GM23338 (cell line): Measurements from ENCODE around the gene WDR35. TPM values are rescaled to one million over a fixed set of nuclear protein-coding genes. Genes with fewer than 3 reads are reported as not detected.

Experiments used
- ATAC-seq: fragments of 200-7000 bp; cut with Tn5 transposase; 3 replicates; pipeline ENCODE4 v1.9.1; 2020
- DNase-seq: peaks from one replicate; pipeline ENCODE4 v3.0.0-alpha.2; 2015; ENCODE audit warnings: low spot score
- H2AFZ ChIP-seq: fragments of 200-600 bp; sonication (generic); 2 replicates; pipeline ENCODE4 v1.8.0; 2016; ENCODE audit warnings: antibody characterized with exemption, mild to moderate bottlenecking, moderate library complexity
- H3F3A ChIP-seq: fragments of 200-600 bp; sonication (generic); replicated peaks from 2 replicates; pipeline ENCODE4 v1.8.0; 2017; ENCODE audit warnings: antibody characterized with exemption, mixed run types, low read depth
- H3K27ac ChIP-seq: fragments of 200-600 bp; sonication (generic); 2 replicates; pipeline ENCODE4 v1.6.1; 2016; ENCODE audit warnings: low read depth
- H3K27me3 ChIP-seq: fragments of 200-600 bp; sonication (generic); 2 replicates; pipeline ENCODE4 v1.8.0; 2016; ENCODE audit warnings: mild to moderate bottlenecking, mixed run types, moderate library complexity; ENCODE audit not compliant: insufficient read depth
- H3K36me3 ChIP-seq: fragments of 200-600 bp; sonication (generic); 2 replicates; pipeline ENCODE4 v1.8.0; 2016; ENCODE audit warnings: mild to moderate bottlenecking; ENCODE audit not compliant: insufficient read depth
- H3K4me1 ChIP-seq: fragments of 200-600 bp; sonication (generic); 2 replicates; pipeline ENCODE4 v1.8.0; 2016; ENCODE audit warnings: mild to moderate bottlenecking, moderate library complexity; ENCODE audit not compliant: insufficient read depth
- H3K4me2 ChIP-seq: fragments of 200-600 bp; sonication (generic); 2 replicates; pipeline ENCODE4 v1.7.1; 2017; ENCODE audit warnings: mixed run types
- H3K4me3 ChIP-seq: fragments of 200-600 bp; sonication (generic); 2 replicates; pipeline ENCODE4 v1.6.1; 2016; ENCODE audit warnings: mixed run types
- H3K79me2 ChIP-seq: fragments of 200-600 bp; sonication (generic); replicated peaks from 2 replicates; pipeline ENCODE4 v1.8.0; 2017; ENCODE audit warnings: mild to moderate bottlenecking; ENCODE audit not compliant: insufficient read depth
- H3K9me2 ChIP-seq: fragments of 200-600 bp; sonication (generic); 2 replicates; pipeline ENCODE4 v1.8.0; 2017; ENCODE audit not compliant: insufficient read depth
- H4K20me1 ChIP-seq: fragments of 200-600 bp; sonication (generic); replicated peaks from 2 replicates; pipeline ENCODE4 v1.8.0; 2017; ENCODE audit warnings: mild to moderate bottlenecking; ENCODE audit not compliant: insufficient read depth
- H3K27ac Mint-ChIP-seq: 2 replicates; pipeline ENCODE4 v1.8.0; 2020; ENCODE audit warnings: inconsistent platforms, mild to moderate bottlenecking, moderate library complexity, mixed read lengths
- H3K27me3 Mint-ChIP-seq: 3 replicates; pipeline ENCODE4 v1.8.0; 2022; ENCODE audit warnings: low read depth, mild to moderate bottlenecking, moderate library complexity, mixed read lengths, inconsistent platforms; ENCODE audit not compliant: insufficient read depth, poor library complexity
- H3K36me3 Mint-ChIP-seq: 3 replicates; pipeline ENCODE4 v1.8.0; 2021; ENCODE audit warnings: low read depth, mild to moderate bottlenecking, inconsistent platforms, moderate library complexity, mixed read lengths
- H3K4me1 Mint-ChIP-seq: 3 replicates; pipeline ENCODE4 v1.8.0; 2020; ENCODE audit warnings: mild to moderate bottlenecking, inconsistent platforms, mixed read lengths
- H3K4me3 Mint-ChIP-seq: 3 replicates; pipeline ENCODE4 v1.8.0; 2021; ENCODE audit warnings: moderate library complexity, mild to moderate bottlenecking, inconsistent platforms, mixed read lengths
- H3K9me3 Mint-ChIP-seq: 3 replicates; pipeline ENCODE4 v1.8.0; 2020; ENCODE audit warnings: moderate library complexity, mild to moderate bottlenecking, inconsistent platforms, mixed read lengths
- CREB1 ChIP-seq: fragments of 250-450 bp; sonication (Bioruptor Pico); IDR thresholded peaks from 2 replicates; pipeline ENCODE4 v1.5.0; 2020; ENCODE audit warnings: low read depth, mild to moderate bottlenecking, moderate library complexity
- ETS1 ChIP-seq: IDR thresholded peaks from 2 replicates; pipeline ENCODE4 v1.6.1; 2016; ENCODE audit warnings: antibody characterized with exemption
- EZH2 ChIP-seq: fragments of 200-600 bp; sonication (generic); IDR thresholded peaks from one replicate; pipeline ENCODE4 v1.8.0; 2017; ENCODE audit warnings: antibody characterized with exemption, mild to moderate bottlenecking, low read depth; ENCODE audit not compliant: unreplicated experiment
- EZH2phosphoT487 ChIP-seq: fragments of 200-600 bp; sonication (generic); IDR thresholded peaks from one replicate; pipeline ENCODE4 v1.8.1; 2018; ENCODE audit warnings: antibody characterized with exemption; ENCODE audit not compliant: unreplicated experiment
- JUNB ChIP-seq: IDR thresholded peaks from one replicate; pipeline ENCODE4 v1.6.1; 2016; ENCODE audit warnings: antibody characterized with exemption; ENCODE audit not compliant: unreplicated experiment
- POLR2AphosphoS5 ChIP-seq: IDR thresholded peaks from 2 replicates; pipeline ENCODE4 v1.6.1; 2016; ENCODE audit warnings: antibody characterized with exemption, low read depth
- STAT1 ChIP-seq: IDR thresholded peaks from one replicate; pipeline ENCODE4 v1.6.1; 2016; ENCODE audit warnings: antibody characterized with exemption; ENCODE audit not compliant: unreplicated experiment
- ZNF331 ChIP-seq: fragments of 250-450 bp; sonication (Bioruptor Pico); IDR thresholded peaks from 2 replicates; pipeline ENCODE4 v1.5.0; 2020; ENCODE audit warnings: low read depth, mild to moderate bottlenecking, moderate library complexity
- polyA plus RNA-seq: library from polyadenylated mRNA; unstranded; fragments of >200 nt; fragmentation: Nextera tagmentation; extraction: Ambion mirVana; gene quantifications from 2 replicates; pipeline ENCODE4 v1.2.1, GENCODE V29; 2016
- total RNA-seq: library from RNA; depleted of rRNA; stranded (reverse); fragments of >200 nt; shearing (Covaris generic); gene quantifications from 2 replicates; pipeline ENCODE4 v1.2.3, GENCODE V29; 2014
- TF ChIP-seq, protein P1 (sequence below), 2 experiments: fragments of 200-600 bp in 1 of 2; sonication (generic) in 1 of 2; conservative IDR thresholded peaks; 2 replicates each; pipeline versions ENCODE4 v1.5.1 to v1.6.1; 2016 to 2017; ENCODE audit warnings: antibody characterized with exemption in 2 of 2, low read depth in 2 of 2, mild to moderate bottlenecking in 2 of 2, moderate library complexity in 1 of 2
- TF ChIP-seq, protein P2 (sequence below): fragments of 250-450 bp; sonication (Bioruptor Pico); IDR thresholded peaks from 2 replicates; pipeline ENCODE4 v1.5.0; 2020; ENCODE audit warnings: mild to moderate bottlenecking, moderate library complexity

Gene WDR35
- total and polyA plus RNA-seq, 2 experiments from 2014 or later: 5.3 to 20.0 TPM

DNA sequence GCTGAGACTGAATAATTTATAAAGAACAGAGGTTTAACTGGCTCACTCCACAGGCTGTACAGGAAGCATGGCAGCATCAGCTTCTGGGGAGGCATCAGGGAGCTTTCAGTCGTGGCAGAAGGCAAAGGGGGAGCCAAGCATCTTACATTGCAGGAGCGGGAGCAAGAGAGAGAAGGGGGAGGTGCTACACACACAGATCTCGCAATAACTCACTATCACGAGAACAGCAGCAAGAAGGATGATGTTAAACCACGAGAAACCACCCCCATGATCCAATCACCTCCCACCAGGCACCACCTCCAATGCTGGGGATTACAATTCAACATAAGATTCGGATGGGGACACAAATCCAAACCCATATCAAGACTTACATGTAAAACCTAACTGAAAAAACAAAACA, 40.3 kb upstream of the WDR35 start:
- peaks cover 35% of the 10 kb centered on the region for H3K36me3 ChIP-seq
- H3K4me1 ChIP-seq: no peaks in the 10 kb centered on the region
- no peak overlapping the region for H3K27ac Mint-ChIP-seq
- DNase-seq (no peak), ATAC-seq (no peak)
- TF ChIP-seq EZH2phosphoT487 (no peak), EZH2 (no peak), ETS1 (no peak), STAT1 (no peak), CREB1 (CRISPR knock-in tag) (no peak), POLR2AphosphoS5 (no peak), JUNB (no peak), ZNF331 (no peak)
- TF ChIP-seq, protein P1, sequence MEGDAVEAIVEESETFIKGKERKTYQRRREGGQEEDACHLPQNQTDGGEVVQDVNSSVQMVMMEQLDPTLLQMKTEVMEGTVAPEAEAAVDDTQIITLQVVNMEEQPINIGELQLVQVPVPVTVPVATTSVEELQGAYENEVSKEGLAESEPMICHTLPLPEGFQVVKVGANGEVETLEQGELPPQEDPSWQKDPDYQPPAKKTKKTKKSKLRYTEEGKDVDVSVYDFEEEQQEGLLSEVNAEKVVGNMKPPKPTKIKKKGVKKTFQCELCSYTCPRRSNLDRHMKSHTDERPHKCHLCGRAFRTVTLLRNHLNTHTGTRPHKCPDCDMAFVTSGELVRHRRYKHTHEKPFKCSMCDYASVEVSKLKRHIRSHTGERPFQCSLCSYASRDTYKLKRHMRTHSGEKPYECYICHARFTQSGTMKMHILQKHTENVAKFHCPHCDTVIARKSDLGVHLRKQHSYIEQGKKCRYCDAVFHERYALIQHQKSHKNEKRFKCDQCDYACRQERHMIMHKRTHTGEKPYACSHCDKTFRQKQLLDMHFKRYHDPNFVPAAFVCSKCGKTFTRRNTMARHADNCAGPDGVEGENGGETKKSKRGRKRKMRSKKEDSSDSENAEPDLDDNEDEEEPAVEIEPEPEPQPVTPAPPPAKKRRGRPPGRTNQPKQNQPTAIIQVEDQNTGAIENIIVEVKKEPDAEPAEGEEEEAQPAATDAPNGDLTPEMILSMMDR (conservative IDR thresholded peaks at IDR 0.05; ENCODE audit: low read depth in 2 of 2): no peak
- TF ChIP-seq, protein P2, sequence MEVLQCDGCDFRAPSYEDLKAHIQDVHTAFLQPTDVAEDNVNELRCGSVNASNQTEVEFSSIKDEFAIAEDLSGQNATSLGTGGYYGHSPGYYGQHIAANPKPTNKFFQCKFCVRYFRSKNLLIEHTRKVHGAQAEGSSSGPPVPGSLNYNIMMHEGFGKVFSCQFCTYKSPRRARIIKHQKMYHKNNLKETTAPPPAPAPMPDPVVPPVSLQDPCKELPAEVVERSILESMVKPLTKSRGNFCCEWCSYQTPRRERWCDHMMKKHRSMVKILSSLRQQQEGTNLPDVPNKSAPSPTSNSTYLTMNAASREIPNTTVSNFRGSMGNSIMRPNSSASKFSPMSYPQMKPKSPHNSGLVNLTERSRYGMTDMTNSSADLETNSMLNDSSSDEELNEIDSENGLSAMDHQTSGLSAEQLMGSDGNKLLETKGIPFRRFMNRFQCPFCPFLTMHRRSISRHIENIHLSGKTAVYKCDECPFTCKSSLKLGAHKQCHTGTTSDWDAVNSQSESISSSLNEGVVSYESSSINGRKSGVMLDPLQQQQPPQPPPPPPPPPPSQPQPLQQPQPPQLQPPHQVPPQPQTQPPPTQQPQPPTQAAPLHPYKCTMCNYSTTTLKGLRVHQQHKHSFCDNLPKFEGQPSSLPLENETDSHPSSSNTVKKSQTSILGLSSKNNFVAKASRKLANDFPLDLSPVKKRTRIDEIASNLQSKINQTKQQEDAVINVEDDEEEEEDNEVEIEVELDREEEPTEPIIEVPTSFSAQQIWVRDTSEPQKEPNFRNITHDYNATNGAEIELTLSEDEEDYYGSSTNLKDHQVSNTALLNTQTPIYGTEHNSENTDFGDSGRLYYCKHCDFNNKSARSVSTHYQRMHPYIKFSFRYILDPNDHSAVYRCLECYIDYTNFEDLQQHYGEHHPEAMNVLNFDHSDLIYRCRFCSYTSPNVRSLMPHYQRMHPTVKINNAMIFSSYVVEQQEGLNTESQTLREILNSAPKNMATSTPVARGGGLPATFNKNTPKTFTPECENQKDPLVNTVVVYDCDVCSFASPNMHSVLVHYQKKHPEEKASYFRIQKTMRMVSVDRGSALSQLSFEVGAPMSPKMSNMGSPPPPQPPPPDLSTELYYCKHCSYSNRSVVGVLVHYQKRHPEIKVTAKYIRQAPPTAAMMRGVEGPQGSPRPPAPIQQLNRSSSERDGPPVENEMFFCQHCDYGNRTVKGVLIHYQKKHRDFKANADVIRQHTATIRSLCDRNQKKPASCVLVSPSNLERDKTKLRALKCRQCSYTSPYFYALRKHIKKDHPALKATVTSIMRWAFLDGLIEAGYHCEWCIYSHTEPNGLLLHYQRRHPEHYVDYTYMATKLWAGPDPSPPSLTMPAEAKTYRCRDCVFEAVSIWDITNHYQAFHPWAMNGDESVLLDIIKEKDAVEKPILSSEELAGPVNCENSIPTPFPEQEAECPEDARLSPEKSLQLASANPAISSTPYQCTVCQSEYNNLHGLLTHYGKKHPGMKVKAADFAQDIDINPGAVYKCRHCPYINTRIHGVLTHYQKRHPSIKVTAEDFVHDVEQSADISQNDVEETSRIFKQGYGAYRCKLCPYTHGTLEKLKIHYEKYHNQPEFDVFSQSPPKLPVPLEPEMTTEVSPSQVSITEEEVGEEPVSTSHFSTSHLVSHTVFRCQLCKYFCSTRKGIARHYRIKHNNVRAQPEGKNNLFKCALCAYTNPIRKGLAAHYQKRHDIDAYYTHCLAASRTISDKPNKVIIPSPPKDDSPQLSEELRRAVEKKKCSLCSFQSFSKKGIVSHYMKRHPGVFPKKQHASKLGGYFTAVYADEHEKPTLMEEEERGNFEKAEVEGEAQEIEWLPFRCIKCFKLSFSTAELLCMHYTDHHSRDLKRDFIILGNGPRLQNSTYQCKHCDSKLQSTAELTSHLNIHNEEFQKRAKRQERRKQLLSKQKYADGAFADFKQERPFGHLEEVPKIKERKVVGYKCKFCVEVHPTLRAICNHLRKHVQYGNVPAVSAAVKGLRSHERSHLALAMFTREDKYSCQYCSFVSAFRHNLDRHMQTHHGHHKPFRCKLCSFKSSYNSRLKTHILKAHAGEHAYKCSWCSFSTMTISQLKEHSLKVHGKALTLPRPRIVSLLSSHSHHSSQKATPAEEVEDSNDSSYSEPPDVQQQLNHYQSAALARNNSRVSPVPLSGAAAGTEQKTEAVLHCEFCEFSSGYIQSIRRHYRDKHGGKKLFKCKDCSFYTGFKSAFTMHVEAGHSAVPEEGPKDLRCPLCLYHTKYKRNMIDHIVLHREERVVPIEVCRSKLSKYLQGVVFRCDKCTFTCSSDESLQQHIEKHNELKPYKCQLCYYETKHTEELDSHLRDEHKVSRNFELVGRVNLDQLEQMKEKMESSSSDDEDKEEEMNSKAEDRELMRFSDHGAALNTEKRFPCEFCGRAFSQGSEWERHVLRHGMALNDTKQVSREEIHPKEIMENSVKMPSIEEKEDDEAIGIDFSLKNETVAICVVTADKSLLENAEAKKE (CRISPR knock-in tag): no peak
- H3K4me2 ChIP-seq: no peak overlapping the region
- no peaks in the 10 kb centered on the region for H3K27me3 ChIP-seq
- H3K27me3 Mint-ChIP-seq: no peaks in the 10 kb centered on the region
- H2AFZ ChIP-seq: no peak overlapping the region
- H3K79me2 ChIP-seq: no peaks in the 10 kb centered on the region; the same call in 1 of the 2 replicates
- H3K36me3 Mint-ChIP-seq: peaks cover 65% of the 10 kb centered on the region
- H3K9me3 Mint-ChIP-seq: no peaks in the 10 kb centered on the region
- H3K4me3 ChIP-seq: no peak overlapping the region
- no peaks in the 10 kb centered on the region for H3K4me1 Mint-ChIP-seq
- no peaks in the 10 kb centered on the region; the same call in 1 of the 2 replicates for H3F3A ChIP-seq
- H4K20me1 ChIP-seq: peaks cover 7% of the 10 kb centered on the region
- no peaks in the 10 kb centered on the region for H3K9me2 ChIP-seq
- H3K27ac ChIP-seq: no peak overlapping the region
- no peak overlapping the region for H3K4me3 Mint-ChIP-seq
